KOPT-K1 (cell line): Measurements from ENCODE around the gene CLEC3B.

Experiments
- H3K27ac ChIP-seq: fragments of 200-600 bp; sonication (generic); 2 replicates; pipeline ENCODE4 v1.5.1; 2016; ENCODE audit warnings: antibody characterized with exemption, mild to moderate bottlenecking, low read depth, low read length; ENCODE audit not compliant: poor library complexity, severe bottlenecking
- H3K36me3 ChIP-seq: fragments of 200-600 bp; sonication (generic); 2 replicates; pipeline ENCODE4 v1.5.1; 2017; ENCODE audit warnings: antibody characterized with exemption, mild to moderate bottlenecking, low read length, moderate library complexity; ENCODE audit not compliant: insufficient read depth
- H3K9me3 ChIP-seq: fragments of 200-600 bp; sonication (generic); 2 replicates; pipeline ENCODE4 v1.5.1; 2017; ENCODE audit warnings: antibody characterized with exemption, low read length, mild to moderate bottlenecking; ENCODE audit not compliant: insufficient read depth, poor library complexity, severe bottlenecking

Gene CLEC3B

GRCh38 chr3:44995142-44995770 is 30.8 kb upstream of the CLEC3B start:
- Histone ChIP-seq H3K9me3 (no peaks in the 10 kb centered on the region), H3K27ac (no peak overlapping the region), H3K36me3 (peaks cover 100% of the 10 kb centered on the region)

- Histone ChIP-seq H3K27ac (no peak overlapping the region), H3K9me3 (no peaks in the 10 kb centered on the region), H3K36me3 (peaks cover 100% of the 10 kb centered on the region)
Measured at GRCh38 chr3:44996556-44996969, 29.5 kb upstream of the CLEC3B start.

GRCh38 chr3:44999782-45000181 is 26.3 kb upstream of the CLEC3B start:
- Histone ChIP-seq H3K27ac (no peak overlapping the region), H3K9me3 (peaks cover under 1% of the 10 kb centered on the region), H3K36me3 (peaks cover 100% of the 10 kb centered on the region)

- Histone ChIP-seq H3K36me3 (peaks cover 100% of the 10 kb centered on the region), H3K27ac (no peak overlapping the region), H3K9me3 (peaks cover 5% of the 10 kb centered on the region)
Measured at GRCh38 chr3:45000823-45001222, 25.3 kb upstream of the CLEC3B start.

- H3K36me3 ChIP-seq: peaks cover 92% of the 10 kb centered on the region
- no peak overlapping the region for H3K27ac ChIP-seq
- peaks cover 5% of the 10 kb centered on the region for H3K9me3 ChIP-seq
Measured at GRCh38 chr3:45001738-45002137, 24.4 kb upstream of the CLEC3B start.

- no peak overlapping the region for H3K27ac ChIP-seq
- peaks cover 92% of the 10 kb centered on the region for H3K36me3 ChIP-seq
- peaks cover 5% of the 10 kb centered on the region for H3K9me3 ChIP-seq
Measured at GRCh38 chr3:45002139-45002660, 23.9 kb upstream of the CLEC3B start.

GRCh38 chr3:45002720-45003119 is 23.4 kb upstream of the CLEC3B start:
- Histone ChIP-seq H3K36me3 (peaks cover 92% of the 10 kb centered on the region), H3K27ac (no peak overlapping the region), H3K9me3 (peaks cover 5% of the 10 kb centered on the region)

GRCh38 chr3:45003406-45003805 is 22.7 kb upstream of the CLEC3B start:
- Histone ChIP-seq H3K27ac (no peak overlapping the region), H3K9me3 (peaks cover 5% of the 10 kb centered on the region), H3K36me3 (peaks cover 92% of the 10 kb centered on the region)

GRCh38 chr3:45003859-45004258 is 22.2 kb upstream of the CLEC3B start:
- H3K36me3 ChIP-seq: peaks cover 92% of the 10 kb centered on the region
- H3K27ac ChIP-seq: no peak overlapping the region

GRCh38 chr3:45007091-45007490 is 19.0 kb upstream of the CLEC3B start:
- H3K36me3 ChIP-seq: peaks cover 91% of the 10 kb centered on the region
- peaks cover 5% of the 10 kb centered on the region for H3K9me3 ChIP-seq

More at GRCh38 chr3:45003859-45004258, 22.2 kb upstream of the CLEC3B start:
- H3K9me3 ChIP-seq: peaks cover 5% of the 10 kb centered on the region

GRCh38 chr3:45008117-45008516 is 18.0 kb upstream of the CLEC3B start:
- Histone ChIP-seq H3K36me3 (peaks cover 91% of the 10 kb centered on the region), H3K9me3 (peaks cover 5% of the 10 kb centered on the region), H3K27ac (no peak overlapping the region)

More at GRCh38 chr3:45007091-45007490, 19.0 kb upstream of the CLEC3B start:
- no peak overlapping the region for H3K27ac ChIP-seq

- H3K9me3 ChIP-seq: peaks cover 4% of the 10 kb centered on the region
- no peak overlapping the region for H3K27ac ChIP-seq
- H3K36me3 ChIP-seq: peaks cover 87% of the 10 kb centered on the region
Measured at GRCh38 chr3:45009868-45010267, 16.2 kb upstream of the CLEC3B start.

- Histone ChIP-seq H3K36me3 (peaks cover 84% of the 10 kb centered on the region), H3K27ac (no peak overlapping the region), H3K9me3 (no peaks in the 10 kb centered on the region)
Measured at GRCh38 chr3:45010811-45011333, 15.2 kb upstream of the CLEC3B start.

GRCh38 chr3:45011756-45012508 is 14.2 kb upstream of the CLEC3B start:
- no peak overlapping the region for H3K27ac ChIP-seq
- H3K9me3 ChIP-seq: no peaks in the 10 kb centered on the region
- peaks cover 88% of the 10 kb centered on the region for H3K36me3 ChIP-seq

GRCh38 chr3:45012577-45012976 is 13.5 kb upstream of the CLEC3B start:
- Histone ChIP-seq H3K9me3 (no peaks in the 10 kb centered on the region), H3K36me3 (peaks cover 88% of the 10 kb centered on the region), H3K27ac (no peak overlapping the region)
